EH (cell line): ENCODE data around the gene PNMA1.

ENCODE experiments used
- DNase-seq: peaks from one replicate; pipeline ENCODE4 v3.0.0-alpha.2; 2015; ENCODE audit warnings: low read depth

The PNMA1 gene

GRCh38 chr14:73736842-73737241, 22.7 kb upstream of the PNMA1 start:
- no peak for DNase-seq

- DNase-seq, result no peak
These were observed 17.8 kb upstream of the PNMA1 start for GRCh38 chr14:73732006-73732405.

GRCh38 chr14:73731111-73731510, 16.9 kb upstream of the PNMA1 start:
- no peak for DNase-seq

GRCh38 chr14:73729556-73730265, 15.5 kb upstream of the PNMA1 start:
- no peak for DNase-seq

GRCh38 chr14:73728717-73729330, 14.6 kb upstream of the PNMA1 start:
- DNase-seq, result peak; percentile 79

- DNase-seq, result no peak
These were observed 13.0 kb upstream of the PNMA1 start for GRCh38 chr14:73727166-73727565.

GRCh38 chr14:73726025-73726961, 12.1 kb upstream of the PNMA1 start:
- no peak for DNase-seq

- DNase-seq, result peak; percentile 51
These were observed 11.2 kb upstream of the PNMA1 start for GRCh38 chr14:73725116-73726024.

GRCh38 chr14:73724696-73725095, 10.5 kb upstream of the PNMA1 start:
- DNase-seq, result no peak

GRCh38 chr14:73723797-73724661, 9.8 kb upstream of the PNMA1 start:
- peak; percentile 99 for DNase-seq

- peak; percentile 42 for DNase-seq
These were observed 9.2 kb upstream of the PNMA1 start for GRCh38 chr14:73723406-73723796.

- DNase-seq, result no peak
These were observed 8.4 kb upstream of the PNMA1 start for GRCh38 chr14:73722581-73722980.

- no peak for DNase-seq
These were observed 7.1 kb upstream of the PNMA1 start for GRCh38 chr14:73721101-73721821.

GRCh38 chr14:73720636-73721035, 6.5 kb upstream of the PNMA1 start:
- no peak for DNase-seq

GRCh38 chr14:73719791-73720190, 5.6 kb upstream of the PNMA1 start:
- no peak for DNase-seq

- no peak for DNase-seq
These were observed 5.2 kb upstream of the PNMA1 start for GRCh38 chr14:73719361-73719760.

- DNase-seq, result no peak
These were observed 4.5 kb upstream of the PNMA1 start for GRCh38 chr14:73718418-73719251.

GRCh38 chr14:73717711-73718417, 3.7 kb upstream of the PNMA1 start:
- DNase-seq, result peak; percentile 49
